Epithelial cell of esophagus (primary cell): ENCODE measurements around the gene HECA.
"Not testable (repeated sequence)": the region's sequence is repeated elsewhere in the genome, so short reads cannot be mapped to it uniquely, and the experiment has no call there.

ENCODE experiments used
- DNase-seq: peaks from one replicate; pipeline ENCODE4 v3.0.0; 2010; ENCODE audit warnings: low read depth
- H3K4me3 ChIP-seq: 2 replicates; pipeline ENCODE4 v1.5.1; 2011; ENCODE audit warnings: mild to moderate bottlenecking, low read length, control low read depth
- CTCF ChIP-seq: IDR thresholded peaks from 2 replicates; pipeline ENCODE4 v1.5.1; 2011; ENCODE audit warnings: low read depth, mild to moderate bottlenecking, low read length, control low read depth, inconsistent platforms; ENCODE audit not compliant: insufficient read depth; ENCODE audit errors: missing control alignments

HECA gene

GRCh38 chr6:139198529-139199288 is 63.8 kb downstream of the HECA start:
- no peak for TF ChIP-seq CTCF
- DNase-seq, result no peak
- H3K4me3 ChIP-seq, result no peak overlapping the region

- DNase-seq, result no peak
- H3K4me3 ChIP-seq, result no peak overlapping the region
- TF ChIP-seq CTCF, result no peak
Observed at GRCh38 chr6:139201378-139201777, 66.5 kb downstream of the HECA start.

GRCh38 chr6:139204978-139205377 is 70.1 kb downstream of the HECA start:
- no peak for TF ChIP-seq CTCF
- DNase-seq, result no peak

GRCh38 chr6:139205843-139206242 is 71.0 kb downstream of the HECA start:
- no peak for DNase-seq
- H3K4me3 ChIP-seq, result no peak overlapping the region
- no peak for TF ChIP-seq CTCF

More at GRCh38 chr6:139204978-139205377, 70.1 kb downstream of the HECA start:
- no peak overlapping the region for H3K4me3 ChIP-seq

GRCh38 chr6:139210766-139211165 is 75.9 kb downstream of the HECA start:
- not testable (repeated sequence) for H3K4me3 ChIP-seq, DNase-seq

- not testable (repeated sequence) for DNase-seq
Observed at GRCh38 chr6:139212460-139212859, 77.6 kb downstream of the HECA start.

GRCh38 chr6:139219271-139219729 is 84.4 kb downstream of the HECA start:
- DNase-seq, result peak; percentile 93
- TF ChIP-seq CTCF, result peak; percentile 96

More at GRCh38 chr6:139212460-139212859, 77.6 kb downstream of the HECA start:
- H3K4me3 ChIP-seq, result not testable (repeated sequence)

GRCh38 chr6:139219746-139220145 is 84.9 kb downstream of the HECA start:
- DNase-seq, result no peak
- no peak overlapping the region for H3K4me3 ChIP-seq
- TF ChIP-seq CTCF, result no peak

More at GRCh38 chr6:139219271-139219729, 84.4 kb downstream of the HECA start:
- H3K4me3 ChIP-seq, result no peak overlapping the region

- DNase-seq, H3K4me3 ChIP-seq: not testable (repeated sequence)
Observed at GRCh38 chr6:139228387-139228786, 93.5 kb downstream of the HECA start.
